Raji (cell line): ENCODE data around the gene RIN2.

Experiments
- POLR2A ChIP-seq: IDR thresholded peaks from 2 replicates; pipeline ENCODE4 v1.6.1; 2011; ENCODE audit warnings: low read depth, low read length, control low read depth; ENCODE audit not compliant: insufficient read depth

Gene RIN2

DNA sequence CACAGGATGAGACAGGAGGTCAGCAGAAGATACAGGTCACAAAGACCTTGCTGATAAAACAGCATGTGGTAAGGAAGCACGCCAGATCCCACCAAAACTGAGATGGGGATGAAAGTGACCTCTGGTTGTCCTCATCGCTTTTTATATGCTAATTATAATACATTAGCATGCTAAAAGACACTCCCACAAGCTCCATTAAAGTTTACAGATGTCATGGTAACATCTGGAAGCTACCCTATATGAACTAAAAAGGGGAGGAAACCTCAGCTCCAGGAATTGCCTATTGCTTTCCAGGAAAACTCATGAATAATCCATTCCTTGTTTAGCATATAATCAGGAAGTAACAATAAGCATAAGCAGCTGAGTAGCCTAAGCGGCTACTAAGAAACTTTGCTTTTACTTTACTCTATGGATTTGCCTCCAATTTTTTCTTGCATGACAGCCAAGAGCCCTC is 8.4 kb upstream of the RIN2 start:
- TF ChIP-seq POLR2A, result no peak

DNA sequence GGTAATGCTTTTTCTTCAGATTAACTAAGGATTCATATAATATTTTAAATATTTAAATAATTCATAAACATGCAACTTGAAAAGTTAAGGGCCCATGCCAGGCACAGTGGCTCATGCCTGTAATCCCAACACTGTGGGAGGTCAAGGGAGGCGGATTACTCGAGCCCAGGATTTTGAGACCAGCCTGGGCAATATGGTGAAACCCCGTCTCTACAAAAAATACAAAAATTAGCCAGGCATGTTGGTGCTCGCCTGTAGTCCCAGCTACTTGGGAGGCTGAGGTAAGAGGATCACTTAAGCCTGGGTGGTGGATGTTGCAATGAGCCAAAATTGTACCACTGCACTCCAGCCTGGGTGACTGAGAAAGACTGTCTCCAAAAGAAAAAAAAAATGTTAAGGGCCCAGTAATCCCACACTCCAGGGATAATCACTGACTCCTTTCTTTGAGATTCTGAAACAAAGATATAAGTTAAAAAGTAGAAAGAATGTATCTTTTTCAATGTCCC is 7.9 kb upstream of the RIN2 start:
- no peak for TF ChIP-seq POLR2A

DNA sequence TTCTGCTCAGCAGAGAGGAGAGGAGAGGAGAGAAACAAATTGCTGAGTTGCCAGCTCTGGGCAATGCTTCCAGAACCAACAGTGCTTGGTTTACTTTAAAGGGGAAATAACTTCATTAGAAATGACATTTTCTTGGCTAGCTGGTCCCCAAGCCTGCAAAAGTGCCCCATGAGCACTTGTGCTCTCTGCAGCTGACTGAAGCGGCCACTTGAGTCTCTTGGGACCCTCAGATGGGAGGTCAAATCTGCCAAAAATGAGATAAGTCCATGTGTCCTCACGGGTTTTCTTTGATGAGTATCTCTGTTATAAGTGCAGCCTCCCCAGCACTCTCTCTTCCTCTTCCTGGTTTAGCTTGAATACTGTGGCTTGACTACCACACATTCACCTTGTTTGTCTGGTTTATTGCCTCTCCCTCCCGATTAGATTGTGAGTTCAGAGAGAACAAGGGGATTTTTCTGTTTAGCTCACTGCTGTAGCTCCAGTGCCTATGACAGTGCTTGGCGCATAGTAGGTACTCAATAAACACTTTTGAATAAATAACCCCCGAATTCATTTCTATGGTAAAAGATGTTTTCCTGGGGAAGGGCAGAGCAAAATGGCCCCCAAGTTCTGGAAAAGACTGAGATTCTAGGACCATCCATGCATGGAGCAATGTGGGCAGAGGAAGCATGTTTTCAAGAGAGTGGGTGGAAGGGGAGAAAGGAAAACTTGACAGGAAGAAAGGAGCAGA is 7.0 kb upstream of the RIN2 start:
- no peak for TF ChIP-seq POLR2A

DNA sequence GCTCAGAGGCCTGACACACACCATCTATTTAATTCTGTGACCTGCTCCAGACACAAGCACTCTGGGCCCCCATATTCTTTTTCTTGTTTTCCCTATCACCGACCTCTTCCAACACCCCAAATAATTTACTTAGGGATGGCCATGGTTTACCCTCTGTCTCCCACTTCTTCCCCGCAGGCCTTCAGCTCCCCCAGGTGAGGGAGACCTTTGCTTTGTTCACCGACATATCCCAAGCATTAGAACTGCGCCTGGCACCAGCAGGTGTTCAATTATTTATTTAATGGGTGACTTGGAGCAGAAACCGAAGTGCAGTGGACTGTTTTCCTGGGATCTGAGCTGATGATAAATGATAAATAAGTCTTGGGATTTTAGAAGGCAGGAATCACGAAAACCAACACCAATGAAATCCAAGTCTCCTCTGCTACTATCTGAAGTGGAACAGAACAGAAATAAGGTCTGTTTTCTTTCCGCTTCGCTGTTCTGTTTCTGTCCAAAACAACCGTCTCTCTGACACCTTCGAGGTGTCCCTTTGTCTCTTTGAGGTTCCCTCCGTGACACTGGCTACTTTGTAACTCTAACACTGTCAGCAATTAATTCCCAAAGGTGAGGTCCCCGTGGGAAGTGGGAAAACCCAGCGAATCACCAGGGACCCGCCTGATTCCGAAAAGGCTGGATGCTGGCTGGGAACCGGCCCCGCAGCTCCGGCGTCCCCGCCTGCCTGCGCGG is 1.1 kb upstream of the RIN2 start:
- TF ChIP-seq POLR2A, result no peak

DNA sequence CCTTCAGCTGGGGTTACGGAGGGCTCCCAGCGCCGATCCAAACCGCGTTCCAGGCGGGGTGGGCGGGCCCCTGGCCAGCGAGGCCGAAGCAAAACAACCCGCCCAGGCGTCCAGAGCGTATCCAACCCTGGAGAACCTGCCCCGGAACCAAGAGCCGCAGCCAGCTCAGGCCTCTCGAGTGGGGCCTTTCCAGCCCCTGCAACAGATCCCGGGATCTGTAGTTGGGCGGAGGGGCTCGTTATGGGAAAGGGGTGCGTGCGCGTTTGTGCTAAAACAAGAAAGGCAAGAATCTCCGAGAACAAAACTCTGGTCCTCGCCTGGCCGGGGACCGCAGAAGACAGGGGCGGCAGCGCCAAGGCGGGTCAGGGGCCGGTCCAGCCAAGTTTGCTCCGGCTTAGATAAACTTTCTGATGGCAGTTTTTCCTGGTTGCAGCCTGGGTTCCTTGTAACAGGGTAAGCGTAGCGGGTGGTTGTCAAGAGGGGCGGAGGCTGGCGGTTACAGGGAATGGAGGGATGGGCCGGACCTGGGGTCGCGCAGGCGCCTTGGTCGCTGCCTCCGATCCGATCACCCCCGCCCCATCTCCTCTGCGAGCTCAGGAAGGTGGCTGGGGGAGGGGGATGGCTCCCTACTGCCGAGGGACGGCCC is 448 bp upstream of the RIN2 start:
- TF ChIP-seq POLR2A, result no peak

DNA sequence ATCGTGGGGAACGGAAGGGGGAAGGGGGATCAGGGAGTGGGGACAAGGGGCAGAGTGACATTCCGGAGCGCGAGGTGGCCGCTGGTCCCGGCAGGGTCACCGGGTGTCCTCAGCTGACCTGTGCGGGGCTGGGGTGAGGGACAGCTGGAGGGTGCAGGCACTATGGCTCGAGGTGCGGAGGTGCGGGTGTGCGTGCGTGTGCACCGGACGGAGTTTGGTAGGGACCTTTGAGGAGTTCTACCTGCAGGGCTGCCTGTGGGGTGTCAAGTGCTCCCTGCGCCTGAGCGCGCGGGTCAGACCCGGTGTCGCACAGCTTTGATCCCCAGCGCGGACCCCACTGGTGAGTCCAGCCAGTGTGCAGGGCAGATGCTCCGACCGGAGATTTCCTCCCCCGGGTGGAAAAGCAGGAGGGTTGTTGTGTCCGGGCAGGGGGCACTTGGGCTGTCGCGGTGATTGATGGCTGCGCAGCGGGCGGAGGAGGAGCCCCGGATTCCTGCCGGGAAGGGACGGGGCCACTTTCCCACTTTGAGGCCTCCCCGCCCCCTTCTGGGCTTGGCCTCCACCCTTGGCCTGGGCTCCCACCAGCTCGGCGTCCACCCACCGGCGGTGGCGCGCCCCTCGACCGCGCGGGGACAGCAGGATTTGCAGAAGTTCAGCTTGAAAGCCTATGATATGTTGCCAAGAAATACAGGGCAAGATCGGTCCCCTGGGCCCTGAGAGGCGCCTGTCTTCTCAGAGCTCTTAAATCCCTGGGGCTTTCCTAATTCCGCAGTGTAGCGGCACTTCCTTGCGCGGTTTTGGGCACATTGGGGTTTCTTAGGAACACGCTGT is 658 bp downstream of the RIN2 start:
- TF ChIP-seq POLR2A, result no peak

DNA sequence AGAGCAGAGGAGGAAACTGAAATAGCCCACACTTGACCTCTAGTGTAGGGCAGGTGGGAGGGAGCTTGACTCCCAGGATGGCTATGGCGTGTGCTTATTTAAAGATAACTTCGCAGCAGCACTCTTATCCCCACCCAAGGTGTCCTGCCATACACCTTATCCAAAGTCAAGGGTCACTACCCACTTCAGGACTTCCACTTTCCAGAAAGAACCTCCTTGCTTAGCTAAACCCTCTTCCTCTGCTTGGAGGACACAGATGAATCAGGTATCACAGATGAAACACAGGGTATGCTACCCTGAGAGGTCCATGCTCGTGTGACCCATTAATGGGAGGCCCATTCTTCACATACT is 2.3 kb downstream of the RIN2 start:
- TF ChIP-seq POLR2A, result no peak

DNA sequence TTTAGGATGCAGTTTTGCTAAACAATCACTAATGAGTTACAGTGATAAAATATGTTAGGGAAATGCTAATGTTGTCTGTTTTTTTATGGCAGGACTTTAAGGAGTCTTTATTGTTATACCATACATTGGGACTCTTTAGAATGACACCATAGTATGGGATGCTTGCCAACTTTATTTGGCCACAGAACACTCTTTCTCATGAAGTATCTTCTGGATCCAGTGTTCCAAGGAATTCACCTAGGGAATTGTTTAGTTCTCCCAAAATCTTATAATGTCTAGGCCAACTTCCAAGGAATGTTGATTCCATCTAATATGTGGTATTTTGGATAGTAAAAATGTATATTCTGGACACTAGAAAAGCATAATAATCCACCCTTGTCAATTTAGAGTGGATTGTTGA is 3.3 kb downstream of the RIN2 start:
- no peak for TF ChIP-seq POLR2A

DNA sequence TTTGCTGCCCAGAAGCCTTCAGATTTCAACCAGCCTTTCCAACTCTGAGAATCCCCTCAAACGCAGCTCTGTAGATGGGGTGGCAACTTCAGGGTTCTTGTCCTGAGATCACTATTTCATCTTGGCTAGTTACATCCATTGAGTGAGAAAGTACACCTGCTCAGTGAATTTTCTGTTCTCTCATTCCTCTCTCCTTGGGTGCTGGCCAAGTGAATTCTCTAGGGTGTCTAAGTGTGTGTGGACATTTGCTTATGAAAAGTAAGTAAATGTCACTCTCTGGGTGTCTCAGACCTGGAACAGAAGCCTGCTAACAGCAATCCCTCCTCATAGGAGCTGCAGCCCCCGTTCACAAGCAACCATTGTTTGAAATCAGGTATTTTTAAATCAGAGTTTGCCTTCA is 3.8 kb downstream of the RIN2 start:
- TF ChIP-seq POLR2A, result no peak

DNA sequence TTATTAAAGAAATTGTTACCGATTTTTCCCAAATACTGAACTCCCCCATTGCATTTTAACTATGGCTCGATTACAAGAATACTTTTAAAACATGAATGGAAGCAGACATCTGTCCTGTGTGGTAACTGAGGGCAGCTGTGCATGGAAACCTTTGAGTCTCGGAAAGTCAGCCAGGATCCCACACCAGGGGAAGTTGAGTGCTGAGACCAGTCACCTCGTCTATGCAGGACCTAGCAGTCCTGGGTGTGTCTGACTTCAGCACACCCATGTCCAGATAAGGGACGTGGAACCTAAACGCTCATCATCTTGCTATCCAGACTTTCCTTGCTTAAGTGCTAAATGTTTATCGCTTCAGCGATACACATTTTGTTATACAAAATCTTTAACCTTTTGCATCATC is 6.1 kb downstream of the RIN2 start:
- no peak for TF ChIP-seq POLR2A

DNA sequence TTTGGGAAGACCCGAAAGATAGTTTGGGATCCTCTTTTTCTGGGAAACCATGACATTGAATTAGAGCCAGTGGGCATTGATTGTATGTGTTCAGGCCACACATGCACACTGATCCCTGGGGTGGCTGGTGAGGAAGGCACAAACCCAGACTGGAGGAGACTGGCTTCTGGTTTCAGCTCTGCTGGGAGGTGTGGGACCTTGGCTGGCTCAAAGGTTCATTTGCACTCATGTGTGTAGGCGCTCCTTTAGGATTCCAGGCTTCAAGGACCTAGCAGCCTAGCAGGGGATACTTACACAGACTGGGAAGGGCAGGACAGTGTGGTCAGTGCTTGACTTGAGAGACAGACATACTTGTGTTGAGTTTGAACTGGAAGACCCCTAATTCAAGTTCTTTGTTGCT is 7.2 kb downstream of the RIN2 start:
- TF ChIP-seq POLR2A, result no peak

DNA sequence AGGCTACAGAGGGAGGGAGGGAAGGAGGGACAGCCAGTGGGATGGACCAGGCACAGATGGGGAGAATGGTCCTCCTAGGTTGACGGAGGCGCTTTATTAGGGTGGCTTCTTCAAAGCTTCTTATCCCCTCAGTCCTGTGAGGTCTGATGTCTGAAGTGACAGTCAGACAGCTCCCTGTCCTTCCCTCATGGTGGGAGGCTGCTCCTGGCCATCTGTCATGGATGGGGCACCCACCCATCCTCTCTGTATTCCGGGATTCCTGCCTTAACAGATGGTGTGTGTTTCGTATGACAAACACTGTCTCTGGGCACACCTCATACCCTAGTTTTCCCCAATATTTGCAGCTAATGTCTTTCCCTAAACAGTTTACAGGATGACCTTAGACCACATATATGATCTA is 7.9 kb downstream of the RIN2 start:
- TF ChIP-seq POLR2A, result no peak

DNA sequence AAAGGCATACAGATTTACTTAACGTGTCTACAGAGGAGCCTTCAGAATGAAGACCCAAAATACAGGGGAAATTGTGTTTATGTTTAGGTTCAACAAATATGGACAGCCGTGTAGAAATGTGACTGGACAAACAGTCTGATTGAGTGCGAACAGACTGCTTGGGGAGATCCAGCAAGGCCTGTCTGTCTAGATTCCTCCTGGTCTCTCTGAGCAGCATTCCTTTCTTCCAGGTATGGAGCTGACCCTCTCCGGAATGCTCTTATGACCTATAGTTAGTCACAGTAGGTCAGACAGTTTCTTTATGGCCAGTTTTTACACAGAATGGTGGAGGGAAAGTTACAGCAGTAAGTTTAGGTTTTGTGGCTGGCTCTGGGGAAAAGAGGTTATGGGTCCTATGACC is 9.0 kb downstream of the RIN2 start:
- no peak for TF ChIP-seq POLR2A

DNA sequence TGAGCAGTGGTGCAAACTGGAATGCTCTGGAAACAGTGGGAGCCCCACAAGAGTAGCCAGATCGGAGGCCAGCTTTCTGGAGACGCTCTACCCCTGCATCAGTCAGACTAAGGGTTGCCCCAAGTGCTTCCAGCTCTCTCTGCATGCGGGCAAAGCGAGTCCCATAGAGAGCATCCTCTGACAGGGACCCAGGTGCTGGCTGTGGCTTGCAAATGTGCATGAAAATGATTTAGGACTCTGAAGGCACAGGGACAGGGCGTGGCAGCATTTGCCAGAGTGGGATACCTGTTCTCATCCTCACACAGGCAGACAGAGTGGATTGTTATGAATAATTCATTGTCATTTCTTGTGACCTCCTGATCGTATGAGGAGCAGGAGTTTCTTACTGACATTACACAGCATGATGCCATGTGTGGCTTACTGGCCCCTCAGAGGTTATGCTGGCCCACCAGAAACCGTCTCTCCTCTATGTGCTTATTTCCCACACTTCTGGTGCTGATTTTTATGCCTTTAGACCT is 10.3 kb downstream of the RIN2 start:
- no peak for TF ChIP-seq POLR2A

DNA sequence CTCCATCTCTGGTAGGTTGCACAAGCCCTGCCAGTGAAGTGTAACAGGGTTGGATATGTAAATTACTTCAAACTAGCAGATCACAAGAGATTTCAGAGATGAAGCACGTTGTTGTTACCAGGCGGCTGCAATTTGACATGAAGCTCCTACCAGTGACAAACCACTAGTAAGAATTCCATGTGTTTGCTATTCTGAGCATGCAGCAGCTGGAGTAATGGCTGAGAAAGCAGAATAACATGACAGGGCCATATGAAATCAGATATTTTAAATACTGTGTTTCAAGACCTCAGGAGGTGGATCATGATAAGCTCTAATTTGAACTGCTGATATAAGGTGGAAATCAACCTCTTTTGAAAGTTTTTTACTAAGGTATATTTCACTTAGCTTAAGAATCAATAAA is 11.4 kb downstream of the RIN2 start:
- TF ChIP-seq POLR2A, result no peak
